H1 (cell line): ENCODE results near the gene CAPS. TPM values are rescaled to one million over a fixed set of nuclear protein-coding genes. Genes with fewer than 3 reads are reported as not detected.

ENCODE experiments used
- BACH1 ChIP-seq: IDR thresholded peaks from 2 replicates; pipeline ENCODE4 v1.6.1; 2012; ENCODE audit warnings: low read length, improper control_type of control experiment
- BRCA1 ChIP-seq: IDR thresholded peaks from 2 replicates; pipeline ENCODE4 v1.6.1; 2012; ENCODE audit warnings: low read depth, low read length, improper control_type of control experiment
- KDM1A ChIP-seq: fragments of 200-600, 300-600 bp; sonication (generic); IDR thresholded peaks from 2 replicates; pipeline ENCODE4 v1.7.1; 2016; ENCODE audit warnings: mild to moderate bottlenecking, low read length, borderline replicate concordance
- MAFK ChIP-seq: IDR thresholded peaks from 2 replicates; pipeline ENCODE4 v1.6.1; 2012; ENCODE audit warnings: low read depth, mild to moderate bottlenecking, improper control_type of control experiment, low read length
- PHF8 ChIP-seq: fragments of 200-600 bp; sonication (generic); conservative IDR thresholded peaks from 2 replicates; pipeline ENCODE4 v1.7.1; 2012; ENCODE audit warnings: low read depth, mild to moderate bottlenecking, inconsistent platforms, low read length, moderate library complexity
- RBBP5 ChIP-seq: IDR thresholded peaks from 2 replicates; pipeline ENCODE4 v1.7.1; 2012; ENCODE audit warnings: low read depth, mild to moderate bottlenecking, inconsistent platforms, low read length, moderate library complexity, borderline replicate concordance
- USF2 ChIP-seq: IDR thresholded peaks from 2 replicates; pipeline ENCODE4 v1.6.1; 2011; ENCODE audit warnings: low read length, improper control_type of control experiment
- polyA plus RNA-seq, 7 experiments: library from polyadenylated mRNA; depleted of rRNA in 3 of 7; stranded (reverse) in 5 of 7; unstranded in 2 of 7; fragments of >200 nt in 5 of 7; fragments of 200-250 nt in 2 of 7; gene quantifications; 1 replicate in 5 of 7; 2 replicates in 1 of 7; 4 replicates in 1 of 7; pipeline versions ENCODE4 v1.2.1 to v1.2.3, GENCODE V29; 2011 to 2013; ENCODE audit warnings: missing spikeins in 2 of 7, mixed read lengths in 2 of 7
- total RNA-seq: library from RNA; stranded (reverse); fragmentation: NEBNext Ultra II Directional; extraction: Animal tissue kit (Norgen Biotek cat#: 25700); gene quantifications from 2 replicates; pipeline ENCODE4 v1.2.1, GENCODE V29; 2021

The CAPS gene
- total and polyA plus RNA-seq, 2 of the 8 experiments (the other 6 are each of a cell fraction or from before 2014, with no cell fraction given) = 2.1 to 2.4 TPM

DNA sequence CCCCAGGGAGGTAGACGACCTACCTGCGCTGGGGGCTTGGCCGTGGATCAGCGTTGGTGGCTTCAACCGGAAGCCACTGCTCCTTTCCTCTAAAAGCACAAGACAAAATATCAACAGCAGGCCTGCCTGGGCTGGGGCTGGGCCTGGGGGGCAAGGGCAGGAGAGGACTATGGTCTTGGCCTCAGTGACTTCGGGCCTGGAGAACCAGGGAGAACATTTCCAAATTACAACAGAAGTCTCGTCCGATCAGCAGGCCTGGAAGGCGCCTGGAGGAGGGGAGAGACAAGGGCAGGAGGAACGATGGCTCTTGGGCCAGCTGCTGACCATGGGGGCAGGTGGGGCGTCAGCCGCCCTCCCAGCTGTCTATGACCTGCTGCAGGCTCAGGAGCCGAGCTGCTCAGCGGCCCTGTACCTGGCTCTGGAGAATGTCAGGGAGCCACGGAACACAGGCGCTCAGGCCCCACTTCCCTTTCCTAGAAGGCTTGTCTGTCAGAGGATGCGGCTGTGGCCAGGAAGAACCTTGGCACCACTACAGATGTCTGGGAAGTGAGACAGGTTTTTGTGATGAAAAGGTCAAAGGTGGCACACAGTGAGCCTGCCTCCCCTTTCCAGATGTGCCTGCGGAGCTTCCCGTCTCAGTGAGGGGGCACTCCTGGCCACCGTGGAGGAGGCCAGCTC, 19.5 kb downstream of the CAPS start (continued):
- TF ChIP-seq RBBP5 (no peak), PHF8 (no peak), USF2 (no peak), BRCA1 (no peak), BACH1 (no peak), MAFK (no peak), KDM1A (no peak)
- TF ChIP-seq, all 59 proteins: peak for 0
